ENCODE data around the gene TPPP.
A peak's percentile ranks its signal among the peaks of the same experiment; 100 is the strongest.

The TPPP gene

DNA sequence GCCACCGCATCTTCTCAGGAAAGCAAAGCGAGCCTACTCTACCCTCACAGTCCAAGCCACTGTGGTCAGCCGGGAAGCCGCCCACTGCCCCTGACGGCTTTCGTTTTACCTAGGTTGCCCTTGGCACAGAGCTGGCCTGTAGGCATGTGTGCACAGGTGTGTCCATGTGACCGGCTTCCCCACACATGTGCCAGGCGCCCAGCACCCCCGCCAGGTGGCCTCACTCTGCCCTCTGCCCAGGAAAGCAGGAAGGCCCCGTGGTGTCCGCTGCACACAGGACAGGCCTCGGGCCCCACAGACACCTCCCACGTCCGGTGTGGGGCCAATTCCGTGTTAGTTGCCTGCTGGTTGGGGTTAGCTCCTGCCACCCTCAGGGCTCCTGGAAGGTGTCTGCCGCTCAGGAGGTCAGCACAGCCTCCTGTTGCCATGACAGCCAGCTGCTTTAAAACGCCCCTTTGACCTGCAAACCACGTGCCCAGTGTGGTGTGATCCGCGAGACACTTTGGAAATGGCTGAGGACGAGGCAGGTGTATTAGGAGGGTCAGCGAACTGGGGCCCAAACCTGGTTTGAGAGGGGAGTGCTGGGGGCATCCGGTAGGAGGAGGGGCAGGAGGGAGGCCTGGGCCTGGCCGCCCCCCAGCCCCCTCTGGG lies 28.7 kb downstream of the TPPP start:
- TF ChIP-seq KLF8 (tag by site-specific recombination; IDR thresholded peaks at IDR 0.05), result no peak
- TF ChIP-seq BCL11A (tag by site-specific recombination; IDR thresholded peaks at IDR 0.05; ENCODE audit: low read depth), result no peak
- no peak for TF ChIP-seq ZBTB17 (tag by site-specific recombination; IDR thresholded peaks at IDR 0.05)
- TF ChIP-seq, protein P1, sequence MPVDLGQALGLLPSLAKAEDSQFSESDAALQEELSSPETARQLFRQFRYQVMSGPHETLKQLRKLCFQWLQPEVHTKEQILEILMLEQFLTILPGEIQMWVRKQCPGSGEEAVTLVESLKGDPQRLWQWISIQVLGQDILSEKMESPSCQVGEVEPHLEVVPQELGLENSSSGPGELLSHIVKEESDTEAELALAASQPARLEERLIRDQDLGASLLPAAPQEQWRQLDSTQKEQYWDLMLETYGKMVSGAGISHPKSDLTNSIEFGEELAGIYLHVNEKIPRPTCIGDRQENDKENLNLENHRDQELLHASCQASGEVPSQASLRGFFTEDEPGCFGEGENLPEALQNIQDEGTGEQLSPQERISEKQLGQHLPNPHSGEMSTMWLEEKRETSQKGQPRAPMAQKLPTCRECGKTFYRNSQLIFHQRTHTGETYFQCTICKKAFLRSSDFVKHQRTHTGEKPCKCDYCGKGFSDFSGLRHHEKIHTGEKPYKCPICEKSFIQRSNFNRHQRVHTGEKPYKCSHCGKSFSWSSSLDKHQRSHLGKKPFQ (tag by site-specific recombination; IDR thresholded peaks at IDR 0.05), result no peak
- TF ChIP-seq SCRT2 (tag by site-specific recombination; IDR thresholded peaks at IDR 0.05), result no peak
- TF ChIP-seq ZNF510 (tag by site-specific recombination; IDR thresholded peaks at IDR 0.05; ENCODE audit: insufficient replicate concordance), result no peak
- no peak for TF ChIP-seq ZFHX2 (tag by site-specific recombination; conservative IDR thresholded peaks at IDR 0.05)
- no peak for TF ChIP-seq ZNF792 (tag by site-specific recombination; IDR thresholded peaks at IDR 0.05)
- no peak for TF ChIP-seq ZNF529 (tag by site-specific recombination; IDR thresholded peaks at IDR 0.05; ENCODE audit: insufficient replicate concordance)
- no peak for TF ChIP-seq ZNF626 (tag by site-specific recombination; IDR thresholded peaks at IDR 0.05)
- Histone ChIP-seq H3K36me3 (ENCODE audit: control insufficient read depth in 2 of 2, insufficient read depth in 1 of 2, low read length in 2 of 2) (peaks cover 0 to 85% of the 10 kb centered on the region in 2 experiments; a peak in 1 of 3 replicates), H3K4me3 (ENCODE audit: low read depth, low read length) (no peak overlapping the region), H3K27ac (ENCODE audit: extremely low read depth, low read depth, low read length) (no peak overlapping the region), H3K4me1 (ENCODE audit: control insufficient read depth, insufficient read depth, low read length) (no peaks in the 10 kb centered on the region), H3K9me3 (ENCODE audit: control insufficient read depth, insufficient read depth, low read depth, low read length) (no peaks in the 10 kb centered on the region)
- ChIA-PET CTCF (interaction anchor here (0.6 kb wide), 1 partner anchor 209 kb away, joined by 3 read pairs; no protein-coding TSS in a partner anchor), POLR2A (no interaction called here)

DNA sequence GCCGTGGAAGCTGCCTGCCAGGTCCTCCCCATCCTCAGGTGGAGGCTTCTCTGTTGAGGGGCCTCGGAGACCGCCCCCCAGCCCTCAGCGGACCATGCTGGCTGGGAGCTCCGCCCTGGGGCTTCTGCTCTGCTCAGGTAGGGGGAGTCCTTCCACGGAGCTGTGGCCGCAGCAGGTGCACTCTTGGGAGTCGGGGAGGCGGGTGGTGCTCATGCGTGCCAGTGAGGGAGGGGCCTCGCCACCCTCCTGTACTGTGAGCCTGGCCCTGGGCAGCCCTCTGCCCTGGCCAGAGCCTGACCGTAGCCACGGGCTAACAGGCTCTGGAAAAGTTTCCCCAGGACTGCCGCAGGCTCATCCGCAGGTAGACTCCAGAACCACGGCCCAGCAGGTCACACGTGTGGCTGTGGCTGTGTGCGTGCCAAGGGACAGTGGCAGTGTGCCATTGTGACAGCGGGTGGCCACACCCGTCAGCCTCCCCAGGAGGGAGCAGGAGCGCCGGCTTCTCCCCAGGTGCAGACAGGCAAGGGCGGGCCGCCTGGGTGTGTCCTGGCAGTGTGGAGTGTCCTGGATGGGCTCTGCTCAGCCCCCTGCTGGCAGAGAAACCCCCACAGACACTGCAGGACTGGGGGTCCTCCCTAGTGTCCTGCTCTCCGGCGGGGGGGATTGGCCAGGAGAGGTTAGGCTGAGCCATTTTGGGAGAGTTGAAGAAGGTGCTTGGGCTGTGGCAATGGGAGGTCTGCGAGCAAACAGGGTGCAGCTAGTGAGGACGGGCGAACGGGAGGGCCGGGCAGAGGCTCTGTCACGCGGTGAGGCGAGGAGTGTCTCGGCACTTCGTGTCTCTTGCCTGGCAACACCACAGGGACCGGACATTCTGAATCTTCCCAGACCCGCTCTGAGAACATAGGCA lies 29.5 kb downstream of the TPPP start:
- Histone ChIP-seq H3K27ac (ENCODE audit: extremely low read depth, low read depth, low read length) (no peak overlapping the region), H3K4me1 (ENCODE audit: control insufficient read depth, insufficient read depth, low read length) (no peaks in the 10 kb centered on the region), H3K4me3 (ENCODE audit: low read depth, low read length) (no peak overlapping the region), H3K36me3 (ENCODE audit: control insufficient read depth in 2 of 2, insufficient read depth in 1 of 2, low read length in 2 of 2) (peaks cover 6 to 90% of the 10 kb centered on the region in 2 experiments), H3K9me3 (ENCODE audit: control insufficient read depth, insufficient read depth, low read depth, low read length) (no peaks in the 10 kb centered on the region)
- TF ChIP-seq ZNF335 (tag by site-specific recombination; conservative IDR thresholded peaks at IDR 0.05) (no peak), ZNF155 (tag by site-specific recombination; IDR thresholded peaks at IDR 0.05) (no peak), ZNF433 (tag by site-specific recombination; IDR thresholded peaks at IDR 0.05; ENCODE audit: low read depth) (no peak), GFI1B (tag by site-specific recombination; IDR thresholded peaks at IDR 0.05) (no peak), ZNF132 (tag by site-specific recombination; IDR thresholded peaks at IDR 0.05; ENCODE audit: borderline replicate concordance) (no peak), KLF1 (tag by site-specific recombination; IDR thresholded peaks at IDR 0.05) (peak; percentile 98), GLIS2 (tag by site-specific recombination; IDR thresholded peaks at IDR 0.05) (peak; percentile 24; the same call in 1 of the 2 replicates), ZNF416 (tag by site-specific recombination; IDR thresholded peaks at IDR 0.05) (no peak), ZNF623 (tag by site-specific recombination; IDR thresholded peaks at IDR 0.05) (no peak), ZNF341 (tag by site-specific recombination; IDR thresholded peaks at IDR 0.05; ENCODE audit: low read depth) (no peak), ZEB2 (tag by site-specific recombination; IDR thresholded peaks at IDR 0.05) (no peak), ZNF10 (tag by site-specific recombination; IDR thresholded peaks at IDR 0.05) (no peak), ZNF324 (tag by site-specific recombination; IDR thresholded peaks at IDR 0.05) (no peak), ZNF354C (tag by site-specific recombination; IDR thresholded peaks at IDR 0.05; ENCODE audit: borderline replicate concordance, low read depth) (no peak), GLIS1 (tag by site-specific recombination; IDR thresholded peaks at IDR 0.05) (peak; percentile 52), ZIC2 (tag by site-specific recombination; IDR thresholded peaks at IDR 0.05) (peak; percentile 47), ZNF530 (tag by site-specific recombination; IDR thresholded peaks at IDR 0.05; ENCODE audit: low read depth) (no peak), ZNF571 (tag by site-specific recombination; IDR thresholded peaks at IDR 0.05) (no peak)
- TF ChIP-seq, protein P1 (tag by site-specific recombination; IDR thresholded peaks at IDR 0.05), result no peak
- TF ChIP-seq, protein P2, sequence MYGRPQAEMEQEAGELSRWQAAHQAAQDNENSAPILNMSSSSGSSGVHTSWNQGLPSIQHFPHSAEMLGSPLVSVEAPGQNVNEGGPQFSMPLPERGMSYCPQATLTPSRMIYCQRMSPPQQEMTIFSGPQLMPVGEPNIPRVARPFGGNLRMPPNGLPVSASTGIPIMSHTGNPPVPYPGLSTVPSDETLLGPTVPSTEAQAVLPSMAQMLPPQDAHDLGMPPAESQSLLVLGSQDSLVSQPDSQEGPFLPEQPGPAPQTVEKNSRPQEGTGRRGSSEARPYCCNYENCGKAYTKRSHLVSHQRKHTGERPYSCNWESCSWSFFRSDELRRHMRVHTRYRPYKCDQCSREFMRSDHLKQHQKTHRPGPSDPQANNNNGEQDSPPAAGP (tag by site-specific recombination; IDR thresholded peaks at IDR 0.05), result 0 out of 2 replicates have a peak, but pooled peaks have one; percentile 22
- ChIA-PET POLR2A (no interaction called here), CTCF (interaction anchor here (0.6 kb wide), 1 partner anchor 210 kb away, joined by 3 read pairs; no protein-coding TSS in a partner anchor)

Measured in HEK293 (cell line).